ENCODE data around the gene SLC37A2.
"Not testable (repeated sequence)": the region's sequence is repeated elsewhere in the genome, so short reads cannot be mapped to it uniquely, and the experiment has no call there.

The SLC37A2 gene

GRCh38 chr11:125084057-125084416 is 20.9 kb downstream of the SLC37A2 start:
- no peak for DNase-seq (ENCODE audit: low read depth)

- DNase-seq (ENCODE audit: low read depth) = no peak
Measured at GRCh38 chr11:125084761-125085231, 21.7 kb downstream of the SLC37A2 start.

- DNase-seq (ENCODE audit: low read depth) = no peak
Measured at GRCh38 chr11:125085301-125086081, 22.4 kb downstream of the SLC37A2 start.

GRCh38 chr11:125086633-125087296 is 23.7 kb downstream of the SLC37A2 start:
- no peak for DNase-seq (ENCODE audit: low read depth)

GRCh38 chr11:125088123-125088522 is 25.0 kb downstream of the SLC37A2 start:
- DNase-seq (ENCODE audit: low read depth) = no peak

- DNase-seq (ENCODE audit: low read depth) = no peak
Measured at GRCh38 chr11:125088576-125089455, 25.7 kb downstream of the SLC37A2 start.

- not testable (repeated sequence) for DNase-seq (ENCODE audit: low read depth)
Measured at GRCh38 chr11:125089481-125089880, 26.4 kb downstream of the SLC37A2 start.

- DNase-seq (ENCODE audit: low read depth) = not testable (repeated sequence)
Measured at GRCh38 chr11:125090151-125090550, 27.0 kb downstream of the SLC37A2 start.

- no peak for DNase-seq (ENCODE audit: low read depth)
Measured at GRCh38 chr11:125090816-125091215, 27.7 kb downstream of the SLC37A2 start.

- no peak for DNase-seq (ENCODE audit: low read depth)
Measured at GRCh38 chr11:125091247-125091876, 28.3 kb downstream of the SLC37A2 start.

GRCh38 chr11:125091877-125092664 is 29.0 kb downstream of the SLC37A2 start:
- DNase-seq (ENCODE audit: low read depth) = no peak

- no peak for DNase-seq (ENCODE audit: low read depth)
Measured at GRCh38 chr11:125092669-125093068, 29.6 kb downstream of the SLC37A2 start.

GRCh38 chr11:125093502-125093901 is 30.4 kb downstream of the SLC37A2 start:
- DNase-seq (ENCODE audit: low read depth) = no peak

GRCh38 chr11:125094731-125095130 is 31.6 kb downstream of the SLC37A2 start:
- no peak for DNase-seq (ENCODE audit: low read depth)

GRCh38 chr11:125100136-125100535 is 37.0 kb downstream of the SLC37A2 start:
- no peak for DNase-seq (ENCODE audit: low read depth)

GRCh38 chr11:125101596-125101995 is 38.5 kb downstream of the SLC37A2 start:
- no peak for DNase-seq (ENCODE audit: low read depth)

- no peak for DNase-seq (ENCODE audit: low read depth)
Measured at GRCh38 chr11:125102025-125102424, 38.9 kb downstream of the SLC37A2 start.

GRCh38 chr11:125102510-125102909 is 39.4 kb downstream of the SLC37A2 start:
- DNase-seq (ENCODE audit: low read depth) = no peak

- DNase-seq (ENCODE audit: low read depth) = no peak
Measured at GRCh38 chr11:125105926-125106325, 42.8 kb downstream of the SLC37A2 start.

- no peak for DNase-seq (ENCODE audit: low read depth)
Measured at GRCh38 chr11:125108469-125108868, 45.4 kb downstream of the SLC37A2 start.

- no peak for DNase-seq (ENCODE audit: low read depth)
Measured at GRCh38 chr11:125110506-125110905, 47.4 kb downstream of the SLC37A2 start.

Data from GM04504 (cell line).